Smooth muscle cell of bladder (primary cell): Measurements from ENCODE around the gene ALG12. TPM values are rescaled to one million over a fixed set of nuclear protein-coding genes. Genes with fewer than 3 reads are reported as not detected.

Experiments used
- total RNA-seq: library from RNA; depleted of rRNA; stranded (reverse); fragments of >200 nt; gene quantifications from 2 replicates; pipeline ENCODE4 v1.2.3, GENCODE V29; 2014

ALG12 gene
- total RNA-seq, result 16.9 and 18.0 TPM in 2 replicates

GRCh38 chr22:49917974-49918910 lies at the start of gene ALG12, which contains the start of gene CRELD2:
Gene ALG12 (minus strand): TSS chr22:49918438. CDS start chr22:49913765, 4,673 bp downstream.
Gene CRELD2 (plus strand): TSS chr22:49918634. CDS start chr22:49918770, 136 bp downstream.

GRCh38 chr22:49960159-49961004 lies 42.1 kb upstream of the ALG12 start, which contains the start of gene PIM3:
Gene PIM3 (plus strand): TSS chr22:49960772. CDS start chr22:49960948, 176 bp downstream.

GRCh38 chr22:49852898-49853894 lies 65.0 kb downstream of the ALG12 start, which contains the start of gene ZBED4:
Gene ZBED4 (plus strand): TSS chr22:49853844. CDS start chr22:49883663, 29,819 bp downstream.

Other genes starting within 250 kb of the ALG12 start
- 18.3 and 24.0 TPM in 2 replicates for gene BRD1, start 90.6 kb downstream of the ALG12 start, total RNA-seq
- gene ZBED4, start 64.6 kb downstream of the ALG12 start, total RNA-seq, result 4.3 and 6.4 TPM in 2 replicates
- gene CRELD2, start 196 bp upstream of the ALG12 start, total RNA-seq, result 107 and 123 TPM in 2 replicates
- gene PIM3, start 42.3 kb upstream of the ALG12 start, total RNA-seq, result 16.8 and 25.8 TPM in 2 replicates
- under 0.01 TPM in 1 of 2 replicates, not detected in the other for gene IL17REL, start 94.3 kb upstream of the ALG12 start, total RNA-seq
- gene TTLL8, start 139.9 kb upstream of the ALG12 start, total RNA-seq, result not detected in 2 replicates
- gene MLC1, start 167.0 kb upstream of the ALG12 start, total RNA-seq, result 0.65 and 3.1 TPM in 2 replicates
- gene MOV10L1, start 171.6 kb upstream of the ALG12 start, total RNA-seq, result 8.6 and 14.8 TPM in 2 replicates